Eye (tissue), 1 donor: ENCODE measurements around the gene PKP2.

Experiments used
- DNase-seq: peaks from one replicate; pipeline ENCODE4 v3.0.0-alpha.2; 2015

The PKP2 gene

DNA sequence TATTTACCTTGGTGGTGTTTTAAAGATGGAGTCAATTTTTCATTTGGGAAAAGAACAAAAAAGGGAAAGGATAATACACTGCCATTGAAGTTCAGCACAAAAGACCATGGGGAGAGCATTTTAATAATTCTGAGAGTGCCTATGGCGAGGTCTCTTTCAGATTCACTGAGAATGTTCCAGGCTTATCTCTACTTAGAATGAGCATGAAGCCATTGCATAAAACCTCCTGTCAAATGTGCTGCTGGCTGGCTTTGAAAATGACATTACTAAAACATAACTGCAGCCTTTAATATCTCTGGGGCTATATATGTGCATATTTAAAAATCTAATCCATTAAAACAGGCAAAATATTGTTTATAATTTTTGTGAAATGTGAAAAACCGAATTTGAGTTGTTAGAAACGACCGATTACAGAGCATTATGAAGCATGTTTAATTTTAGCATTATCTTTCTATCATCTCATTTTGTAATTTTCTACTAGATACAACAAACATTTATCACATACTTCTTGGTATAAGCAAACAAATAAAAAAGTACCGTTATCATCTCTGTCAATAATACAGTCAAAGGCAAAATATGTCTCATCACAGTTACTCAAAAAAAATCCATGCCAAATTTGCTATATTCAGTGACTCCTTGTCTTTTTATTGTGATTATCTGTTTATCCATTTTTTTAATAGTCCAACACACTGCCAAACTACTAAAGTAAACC lies 95.2 kb downstream of the PKP2 start:
- no peak for DNase-seq

DNA sequence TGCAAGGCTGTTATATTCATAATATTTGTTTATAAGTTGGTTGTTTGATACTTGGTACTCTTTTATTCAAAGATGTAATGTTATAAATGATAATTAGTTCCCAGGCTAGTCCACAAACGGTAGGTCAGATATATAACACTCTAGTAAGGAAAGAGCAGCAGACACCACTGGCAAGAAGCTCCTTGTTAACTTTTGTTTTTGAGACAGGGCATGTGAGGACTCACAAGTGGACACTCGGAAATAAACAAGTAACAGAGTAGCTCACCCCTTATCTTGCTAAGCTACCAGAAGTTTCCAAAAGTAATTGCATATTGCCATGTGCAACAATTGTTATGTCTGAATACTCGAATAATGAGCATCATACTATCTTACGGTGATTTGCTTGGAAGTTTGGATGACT lies 102.3 kb downstream of the PKP2 start:
- no peak for DNase-seq

DNA sequence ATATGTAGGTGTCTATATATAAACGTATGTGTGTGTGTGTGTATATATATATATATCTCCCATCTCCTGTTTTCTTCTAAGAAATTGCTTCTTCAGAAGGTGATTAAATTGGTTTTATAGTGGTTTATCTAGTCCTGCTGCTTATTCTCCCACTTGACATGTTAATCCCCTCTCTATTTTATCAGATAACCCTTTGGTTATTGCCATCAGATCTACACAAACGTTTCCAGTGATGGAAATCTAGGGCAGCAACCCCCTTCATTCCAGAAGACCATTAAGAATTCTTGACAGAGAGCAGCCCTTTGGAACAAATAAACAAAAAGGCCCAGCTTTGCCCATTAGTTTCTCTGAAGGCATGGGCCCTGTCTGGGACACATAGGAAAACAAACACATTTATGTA lies 106.7 kb downstream of the PKP2 start:
- DNase-seq: no peak

DNA sequence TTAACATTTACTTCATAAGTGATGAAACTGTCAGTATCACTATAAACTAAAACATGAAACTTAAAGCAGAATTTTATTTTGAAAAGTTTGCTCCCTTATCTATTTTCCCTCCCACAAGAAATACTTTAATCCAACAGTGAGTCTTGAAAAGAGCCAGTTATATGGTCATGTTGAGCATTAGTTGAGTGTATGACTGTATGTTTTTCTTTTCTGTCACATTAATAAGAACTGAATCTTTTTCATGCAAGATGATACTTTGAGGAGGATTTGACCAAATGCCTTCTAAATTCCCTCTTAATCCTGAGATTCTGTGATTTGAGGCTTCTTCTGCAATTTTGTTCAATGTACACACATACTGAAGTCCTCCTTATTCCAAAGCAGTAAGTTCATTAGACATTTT lies 107.1 kb downstream of the PKP2 start:
- no peak for DNase-seq

DNA sequence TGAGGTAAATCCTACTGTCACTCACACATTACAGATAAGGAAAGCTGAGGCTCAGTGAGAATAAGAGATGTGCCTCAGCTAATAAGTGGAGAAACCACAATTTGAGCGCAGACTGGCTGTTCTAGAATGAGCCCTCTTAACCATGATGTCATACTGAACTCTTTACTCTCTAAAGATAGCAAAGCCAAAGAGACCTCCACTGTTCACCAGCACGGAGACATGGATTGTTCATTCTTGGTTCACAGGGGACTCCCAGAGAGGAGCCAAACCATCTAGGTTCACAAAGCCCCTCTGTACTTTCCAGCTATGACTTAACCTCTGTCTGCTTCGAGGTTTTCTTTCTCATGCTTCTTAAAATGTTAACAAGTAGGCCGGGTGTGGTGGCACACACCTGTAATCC lies 108.2 kb downstream of the PKP2 start:
- no peak for DNase-seq

DNA sequence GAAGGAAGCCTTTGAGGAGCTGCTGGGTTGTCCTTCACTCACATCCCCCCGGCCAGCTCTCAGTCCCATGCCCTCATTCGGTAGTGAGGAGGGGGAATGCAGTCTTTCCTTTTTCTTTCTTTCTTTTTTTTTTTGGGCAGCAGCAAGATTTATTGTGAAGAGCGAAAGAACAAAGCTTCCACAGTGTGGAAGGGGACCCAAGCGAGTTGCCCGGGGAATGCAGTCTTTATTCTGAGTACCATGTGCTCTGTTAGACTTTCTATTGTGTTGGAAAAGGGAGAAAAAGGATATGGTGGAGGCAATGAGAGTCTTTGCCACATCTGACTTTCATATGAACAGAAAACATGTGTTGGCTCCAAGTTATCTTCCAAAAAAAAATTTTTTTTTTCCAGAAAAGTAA lies 111.0 kb downstream of the PKP2 start:
- no peak for DNase-seq

DNA sequence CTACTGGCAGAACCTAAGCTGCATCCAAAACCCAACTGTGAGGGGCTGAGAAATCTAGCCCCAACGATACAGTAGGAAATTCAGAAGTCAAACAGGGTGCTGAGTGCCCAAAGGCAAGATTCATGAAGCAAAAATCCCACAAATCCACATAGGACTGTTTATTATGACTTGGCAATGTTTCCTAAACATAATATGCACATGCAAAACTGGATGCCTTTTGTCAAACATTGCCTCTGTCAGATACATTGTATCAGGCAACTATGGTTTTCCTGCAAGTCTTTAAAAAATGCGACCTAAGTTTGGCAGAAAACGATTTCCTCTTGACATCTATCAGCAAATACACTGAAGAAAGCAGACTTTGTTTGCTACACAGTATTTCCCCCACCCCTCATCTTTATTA lies 113.5 kb downstream of the PKP2 start:
- DNase-seq: no peak

DNA sequence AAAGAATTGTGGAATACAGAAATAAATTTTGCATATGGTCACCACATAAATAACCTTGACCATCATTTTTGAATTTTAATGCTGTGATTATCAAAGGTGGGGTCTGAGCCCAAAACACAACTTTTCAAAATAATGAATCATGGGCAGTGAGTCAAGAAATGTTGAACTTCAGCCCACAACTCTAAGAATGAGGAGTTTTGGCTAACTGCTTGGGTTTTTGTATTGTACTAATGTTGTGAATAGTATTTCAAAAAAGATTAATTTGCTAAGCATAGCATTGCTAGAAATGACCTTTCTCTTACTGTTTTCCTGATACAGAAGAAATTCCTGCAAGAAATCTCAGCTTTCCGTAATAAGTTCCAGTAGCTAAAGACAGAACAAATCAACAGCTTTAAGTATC lies 116.5 kb downstream of the PKP2 start:
- no peak for DNase-seq

DNA sequence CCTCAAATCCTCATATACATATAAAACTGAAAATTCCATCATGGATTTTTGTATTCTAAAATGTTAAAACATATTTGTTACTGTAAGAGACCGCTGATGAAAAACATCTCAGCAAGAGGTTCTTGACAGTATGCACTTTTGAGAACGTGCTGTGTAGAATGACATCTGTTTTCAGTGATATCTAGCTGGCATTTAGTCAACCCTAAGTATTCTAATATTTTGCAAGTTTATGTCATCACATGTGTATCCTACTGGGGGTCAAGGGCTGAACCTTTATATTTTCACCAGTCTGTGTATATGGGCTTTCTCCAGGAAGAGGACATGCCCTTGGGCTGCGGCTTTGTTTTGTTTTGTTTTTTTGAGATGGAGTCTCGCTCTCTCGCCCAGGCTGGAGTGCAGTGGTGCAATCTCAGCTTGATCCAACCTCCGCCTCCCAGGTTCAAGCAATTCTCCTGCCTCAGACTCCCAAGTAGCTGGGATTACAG lies 118.8 kb downstream of the PKP2 start:
- no peak for DNase-seq

DNA sequence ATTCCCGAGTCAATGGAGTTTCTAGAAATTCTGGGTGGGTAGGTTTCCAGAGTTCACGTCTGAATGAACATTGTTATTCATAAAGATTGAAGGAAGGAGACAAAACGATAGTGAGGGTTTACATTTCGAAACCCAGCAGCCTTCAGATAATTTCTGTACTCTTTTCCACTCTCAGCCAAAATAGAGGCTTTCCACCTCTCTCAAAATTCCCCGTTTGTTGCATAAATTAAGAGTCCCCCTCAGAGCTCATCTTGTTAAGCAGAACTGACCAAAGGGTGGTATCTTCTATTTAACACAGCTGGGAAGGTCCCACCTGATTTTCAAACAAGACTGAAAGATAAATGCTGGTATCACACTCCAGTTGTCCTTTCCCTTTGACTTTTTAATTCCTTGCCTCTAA lies 119.4 kb downstream of the PKP2 start:
- no peak for DNase-seq

DNA sequence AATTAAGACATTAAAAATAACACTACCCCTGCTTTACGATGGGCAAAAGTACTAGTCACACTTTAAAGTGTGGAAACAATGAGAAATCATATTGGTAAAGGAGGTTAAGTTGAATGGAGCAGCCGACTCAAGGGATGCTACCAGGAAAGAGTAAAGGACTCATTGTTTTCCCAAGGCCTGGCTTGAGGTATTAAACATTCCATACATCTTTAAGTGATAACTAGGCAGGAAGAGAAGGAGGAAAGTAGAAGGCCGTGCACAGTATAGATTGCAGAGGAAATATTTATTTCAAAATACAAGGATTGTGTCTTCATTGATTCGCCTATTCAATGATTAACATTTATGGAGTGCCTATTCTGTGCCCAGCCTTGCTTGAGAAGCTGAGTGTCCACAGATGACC lies 120.3 kb downstream of the PKP2 start:
- no peak for DNase-seq

DNA sequence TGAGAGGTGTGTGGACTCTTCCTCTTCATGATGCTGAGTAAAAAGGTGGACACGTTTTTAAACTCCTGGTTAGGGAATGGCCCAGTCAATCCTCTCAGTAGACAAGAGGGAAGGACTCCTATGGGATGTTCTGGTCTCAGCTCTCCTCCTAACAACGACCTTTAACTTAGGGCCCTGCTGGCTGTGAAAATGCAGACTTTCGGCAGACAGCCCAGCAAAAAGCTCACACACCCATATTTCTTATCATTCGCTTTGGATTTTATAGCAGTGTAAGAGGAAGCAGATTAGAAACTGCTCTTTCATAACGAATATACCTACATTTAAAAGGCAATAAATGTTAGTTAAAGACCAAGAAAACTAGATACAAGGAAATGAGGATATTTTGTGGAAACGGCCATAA lies 122.9 kb downstream of the PKP2 start:
- DNase-seq: no peak

DNA sequence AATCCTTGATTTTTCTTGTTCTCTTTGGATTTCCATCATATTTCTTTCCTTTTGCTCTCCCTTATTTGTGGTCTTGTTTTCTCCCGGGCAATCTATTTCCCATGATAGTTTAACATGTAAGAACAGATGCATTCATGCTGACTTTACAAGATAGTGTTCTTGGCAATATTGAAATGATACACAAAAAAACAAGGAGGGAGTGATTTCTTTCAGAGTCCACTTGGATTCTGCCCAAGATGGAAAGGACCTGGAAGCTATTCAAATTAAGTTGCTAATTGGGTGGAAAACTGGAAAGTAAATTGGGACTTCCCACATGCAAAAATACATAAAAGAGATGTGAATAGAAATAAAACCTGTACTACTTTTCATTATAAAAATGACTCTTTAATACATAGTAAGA lies 126.4 kb downstream of the PKP2 start:
- no peak for DNase-seq

DNA sequence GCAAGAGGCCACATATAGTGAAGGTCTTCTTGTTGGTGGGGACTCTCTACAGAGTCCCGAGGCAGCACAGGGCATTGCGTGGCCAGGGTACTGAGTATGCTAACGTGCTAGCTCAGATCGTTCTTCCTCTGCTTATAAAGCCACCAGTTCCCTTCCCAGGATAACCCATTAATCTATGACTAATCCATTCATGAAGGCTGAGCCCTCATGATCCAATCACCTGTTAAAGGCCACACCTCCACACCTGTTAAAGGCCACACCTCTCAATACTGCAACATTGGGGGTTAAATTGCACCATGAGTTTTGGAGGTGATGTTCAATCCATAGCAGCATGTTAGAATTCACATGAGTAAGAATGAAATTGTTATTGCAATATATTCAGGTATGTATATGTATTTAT lies 128.1 kb downstream of the PKP2 start:
- no peak for DNase-seq

DNA sequence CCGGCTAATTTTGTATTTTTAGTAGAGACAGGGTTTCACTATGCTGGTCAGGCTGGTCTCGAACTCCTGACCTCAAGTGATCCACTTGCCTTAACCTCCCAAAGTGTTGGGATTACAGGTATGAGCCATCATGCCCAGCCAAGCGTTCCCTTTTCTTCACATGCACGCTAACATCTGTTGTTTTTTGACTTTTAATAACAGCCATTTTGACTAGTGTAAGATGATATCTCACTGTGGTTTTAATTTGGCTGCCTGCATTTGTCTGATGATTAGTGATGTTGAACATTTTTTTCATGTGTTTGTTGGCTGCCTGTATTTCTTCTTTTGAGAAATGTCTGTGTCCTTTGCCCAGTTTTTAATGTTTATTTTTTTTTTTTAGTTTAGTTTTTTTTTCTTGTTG lies 130.7 kb downstream of the PKP2 start:
- no peak for DNase-seq

DNA sequence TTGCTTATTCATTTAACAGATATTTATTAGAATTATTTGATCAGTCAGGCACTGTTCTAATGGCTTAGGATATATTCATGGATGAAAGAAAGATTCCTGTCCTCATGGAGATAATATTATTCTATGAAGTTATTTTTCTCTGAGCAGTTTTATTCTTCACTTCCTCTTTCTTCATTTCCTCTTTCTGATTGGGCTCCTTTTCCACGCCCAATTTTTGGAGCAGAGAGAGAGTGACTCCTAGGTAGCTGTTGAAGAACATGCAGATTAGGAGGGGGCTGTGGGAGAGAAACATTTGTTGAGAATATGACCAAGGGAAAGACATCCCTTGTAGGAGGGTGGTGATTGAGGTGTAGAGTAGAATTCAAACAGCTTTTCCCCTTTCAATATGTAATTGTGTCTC lies 134.9 kb downstream of the PKP2 start:
- DNase-seq: no peak

DNA sequence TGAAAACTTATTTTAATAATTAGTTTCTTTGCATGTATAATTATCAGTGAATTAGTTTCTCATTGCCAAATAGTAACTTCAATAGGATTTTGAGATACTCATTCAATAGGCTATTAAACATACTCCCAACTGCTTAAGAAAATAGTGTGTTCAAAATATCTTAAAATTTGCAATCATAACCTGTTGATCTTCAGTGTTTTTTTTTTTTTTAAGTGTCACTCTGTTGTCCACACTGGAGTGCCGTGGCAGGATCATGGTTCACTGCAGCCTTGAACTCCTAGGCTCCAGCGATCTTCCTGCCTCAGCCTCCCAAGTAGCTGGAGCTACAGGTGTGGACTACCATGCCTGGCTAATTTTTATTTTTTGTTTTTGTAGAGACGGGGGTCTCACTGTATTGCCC lies 139.4 kb downstream of the PKP2 start:
- DNase-seq: no peak

DNA sequence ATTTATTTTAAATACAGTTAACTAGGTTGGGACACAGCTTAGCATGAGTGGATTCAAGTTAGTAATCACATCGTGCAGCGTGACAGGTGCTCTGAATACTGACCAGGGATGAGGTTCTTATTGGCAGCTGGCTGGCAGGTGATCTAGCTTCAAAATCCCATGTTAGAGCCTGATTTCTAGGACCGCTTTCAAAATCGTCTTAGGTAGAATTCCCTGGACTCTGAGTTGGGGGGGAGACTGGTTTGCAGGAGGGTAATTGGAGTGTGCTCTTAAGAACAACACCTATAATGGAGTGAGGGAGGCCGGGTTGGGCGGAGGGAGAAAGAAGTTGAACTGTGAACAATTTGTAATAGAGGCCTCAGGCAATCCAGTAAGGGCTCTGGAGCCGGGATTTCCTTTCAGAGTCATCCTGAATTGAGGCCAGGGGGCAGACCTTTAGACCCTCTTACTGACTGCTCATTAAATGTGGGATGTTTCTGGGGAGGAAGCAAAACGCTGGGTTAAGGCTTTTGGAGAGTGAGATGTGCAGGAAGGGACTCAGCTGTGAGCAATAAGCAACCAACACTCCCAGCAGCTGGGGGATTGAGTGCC lies 140.0 kb downstream of the PKP2 start:
- DNase-seq: no peak

DNA sequence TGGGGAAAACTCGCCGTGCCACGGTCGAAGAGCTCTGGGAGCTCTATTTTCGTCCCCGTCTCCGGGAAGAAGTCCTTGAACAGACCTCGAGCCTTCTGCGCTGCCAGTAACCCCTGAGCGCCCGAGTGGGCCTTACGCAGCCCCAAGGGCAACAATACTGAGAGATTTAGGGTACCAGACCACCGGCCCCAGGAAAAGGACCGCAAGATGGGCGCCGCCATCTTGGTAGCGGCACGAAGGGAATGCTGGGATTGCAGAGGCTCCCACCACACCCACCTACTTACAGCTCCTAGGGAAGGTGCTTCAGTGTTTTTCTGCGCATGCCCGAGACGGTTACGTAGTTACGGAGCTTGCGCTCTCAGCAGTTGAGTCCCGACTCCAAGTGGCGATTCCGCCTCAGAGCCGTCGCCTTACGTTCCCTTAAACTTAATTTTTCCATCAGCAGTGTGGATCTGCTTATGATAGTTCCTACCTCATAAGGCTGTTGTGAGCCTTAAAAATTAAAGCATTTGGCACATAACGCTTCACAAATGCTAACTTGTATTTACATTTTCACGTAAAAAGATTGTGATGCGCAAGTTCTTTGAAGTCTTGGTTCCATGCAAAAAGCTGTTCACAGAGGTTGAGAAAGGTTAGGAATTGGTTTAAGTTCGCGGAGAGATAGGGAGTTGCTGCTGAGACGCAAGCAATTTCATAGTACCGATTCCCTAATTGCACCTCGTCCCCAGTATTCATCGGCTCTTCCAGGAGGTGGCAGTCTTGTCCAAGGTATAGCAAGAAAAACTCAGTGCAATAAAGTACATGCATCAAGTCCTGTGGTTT lies 140.7 kb downstream of the PKP2 start, which contains the start of gene YARS2:
Gene YARS2, minus strand, starts transcription at position 244 of the 822 bp plus-strand sequence. Its CDS starts 23 bp downstream, at position 221.
- DNase-seq: peak; percentile 99

DNA sequence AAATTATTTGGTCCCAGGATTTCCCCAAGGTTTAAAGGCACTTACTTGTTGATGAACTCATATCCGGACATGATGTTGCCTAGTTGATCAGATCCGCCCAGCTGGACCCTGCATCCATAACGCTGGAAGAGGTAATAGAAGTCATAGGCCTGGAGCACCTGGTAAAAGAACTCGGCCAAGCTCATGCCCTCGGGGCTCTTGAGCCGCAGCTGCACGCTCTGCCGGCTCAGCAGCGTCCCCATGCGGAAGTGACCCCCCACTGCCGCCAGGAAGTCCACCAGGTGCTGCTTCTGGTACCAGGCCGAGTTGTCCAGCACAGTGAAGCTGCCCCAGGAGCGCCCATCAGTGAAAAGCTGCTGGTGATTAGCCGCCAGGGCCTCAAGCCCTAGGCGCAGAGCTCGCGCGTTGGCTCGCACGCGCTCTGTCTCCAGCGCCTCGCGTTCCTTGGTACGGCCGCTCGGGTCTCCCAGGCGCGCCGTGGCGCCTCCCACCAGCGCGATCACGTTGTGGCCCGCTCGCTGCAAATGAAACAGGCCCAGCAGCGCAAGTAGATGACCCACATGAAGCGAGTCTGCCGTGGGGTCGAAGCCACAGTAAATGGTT lies 141.4 kb downstream of the PKP2 start:
- DNase-seq: peak; percentile 89

DNA sequence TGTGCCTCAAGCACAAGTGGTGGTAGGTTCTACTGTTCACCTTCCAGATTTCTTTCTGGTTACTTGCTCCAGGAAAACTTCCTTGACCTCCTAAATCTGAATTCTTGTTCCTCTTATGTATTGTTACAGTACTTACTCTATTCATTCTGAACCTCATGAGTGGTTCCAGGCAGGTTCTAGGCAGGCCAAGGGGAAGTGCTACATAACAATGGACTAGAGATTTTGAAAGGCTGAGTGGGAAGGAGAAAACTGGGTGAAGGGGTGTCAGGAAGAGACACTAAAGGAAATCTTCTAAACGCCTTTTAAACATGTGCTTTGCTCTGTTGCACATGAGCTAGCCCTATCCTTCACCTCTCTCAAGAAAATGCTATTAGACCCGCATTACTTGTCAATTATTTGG lies 142.5 kb downstream of the PKP2 start:
- DNase-seq: no peak

DNA sequence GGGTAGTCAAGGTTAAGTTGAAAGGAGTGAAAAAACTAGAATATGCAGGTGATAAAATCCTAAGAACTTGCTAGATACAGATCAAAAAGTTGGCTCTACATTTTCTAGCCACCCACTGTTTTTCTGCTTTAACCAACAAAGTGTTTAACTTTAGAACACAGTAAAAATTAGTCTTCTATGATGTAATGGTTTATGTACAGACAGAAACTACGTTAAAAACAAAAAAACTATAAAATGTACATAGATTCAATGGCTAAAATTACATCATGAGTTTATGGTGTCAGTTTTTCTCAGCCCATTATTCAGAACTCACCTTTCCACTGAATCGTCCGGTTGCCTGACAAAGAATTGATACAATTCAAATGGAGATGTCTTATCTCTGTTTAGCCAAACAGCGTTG lies 143.0 kb downstream of the PKP2 start:
- DNase-seq: no peak

DNA sequence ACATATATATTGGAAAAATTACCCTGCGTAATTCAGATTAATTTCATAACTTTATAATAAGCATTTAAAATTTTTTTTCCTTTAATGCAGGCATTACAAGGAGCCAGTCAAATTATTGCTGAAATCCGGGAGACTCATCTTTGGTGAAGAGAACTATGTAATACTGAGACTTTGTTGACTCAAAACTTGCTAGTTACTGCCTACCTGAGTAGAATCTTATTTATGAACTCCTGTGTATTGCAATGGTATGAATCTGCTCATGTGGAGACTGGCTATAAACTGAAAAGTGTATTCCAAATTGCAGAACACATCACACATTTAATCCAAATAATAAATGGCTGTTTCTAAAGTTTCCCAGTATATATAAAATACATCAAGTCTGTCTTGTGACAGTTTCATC lies 153.3 kb downstream of the PKP2 start:
- no peak for DNase-seq

DNA sequence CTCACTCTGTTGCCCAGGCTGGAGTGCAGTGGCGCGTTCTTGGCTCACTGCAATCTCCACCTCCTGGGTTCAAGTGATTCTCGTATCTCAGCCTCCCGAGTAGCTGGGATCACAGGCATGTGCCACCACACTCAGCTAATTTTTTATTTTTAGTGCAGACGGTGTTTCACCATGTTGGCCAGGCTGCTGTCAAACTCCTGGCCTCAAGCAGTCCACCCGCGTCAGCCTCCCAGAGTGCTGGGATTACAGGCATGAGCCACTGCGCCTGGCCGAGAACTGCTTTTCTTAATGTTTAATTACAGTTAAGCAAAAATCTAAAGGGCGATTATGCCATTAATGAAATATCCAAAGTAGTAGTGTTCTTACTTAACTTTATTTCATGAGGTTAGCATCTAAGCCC lies 154.4 kb downstream of the PKP2 start:
- no peak for DNase-seq
